ENCODE data around the gene EPHA6. TPM values are rescaled to one million over a fixed set of nuclear protein-coding genes. Genes with fewer than 3 reads are reported as not detected.

Gene EPHA6
- total and polyA plus RNA-seq, 2 donors (not counting 1 experiment from before 2014, with no cell fraction given), result not detected

GRCh38 chr3:97656638-97657037 lies 842.2 kb downstream of the EPHA6 start:
- H3K27ac ChIP-seq (ENCODE audit: low read length in 2 of 2), result no peak overlapping the region
- no peak for DNase-seq
- no peaks in the 10 kb centered on the region for H4K20me1 ChIP-seq (ENCODE audit: control insufficient read depth, insufficient read depth, low read length, poor library complexity, severe bottlenecking)
- H3K4me2 ChIP-seq (replicated peaks; ENCODE audit: low read depth, low read length, poor library complexity, severe bottlenecking), result no peak overlapping the region
- POLR2A ChIA-PET, result no interaction called here
- no peaks in the 10 kb centered on the region for H3K36me3 ChIP-seq (replicated peaks in 1 of 2; ENCODE audit: control extremely low read depth in 1 of 2, control insufficient read depth in 1 of 2, extremely low read depth in 1 of 2, insufficient read depth in 2 of 2, low read length in 1 of 2)
- no peaks in the 10 kb centered on the region for H3K4me1 Mint-ChIP-seq
- CTCF ChIA-PET, result no interaction called here
- no peak overlapping the region for H3K4me3 ChIP-seq (ENCODE audit: control extremely low read depth in 1 of 5, extremely low read depth in 1 of 5, insufficient read depth in 1 of 5, low read depth in 2 of 5, low read length in 4 of 5)
- no peaks in the 10 kb centered on the region for H3K79me2 ChIP-seq (ENCODE audit: control insufficient read depth, insufficient read depth, low read length)
- H2AFZ ChIP-seq (ENCODE audit: insufficient read depth, low read depth, low read length, poor library complexity, severe bottlenecking), result no peak overlapping the region
- no peak for ATAC-seq (ENCODE audit: low read depth)
- H3K27ac Mint-ChIP-seq, result no peak overlapping the region
- no peak overlapping the region for H3K4me3 Mint-ChIP-seq
- H3K9ac ChIP-seq (ENCODE audit: low read length), result no peak overlapping the region
- TF ChIP-seq CTCF (IDR thresholded peaks at IDR 0.05), result no peak
- no peaks in the 10 kb centered on the region for H3K27me3 Mint-ChIP-seq
- H3K9me3 Mint-ChIP-seq (ENCODE audit: insufficient read depth), result no peaks in the 10 kb centered on the region
- no peaks in the 10 kb centered on the region for H3K27me3 ChIP-seq (replicated peaks in 1 of 4; ENCODE audit: control extremely low read depth in 1 of 4, control insufficient read depth in 3 of 4, insufficient read depth in 4 of 4, low read length in 3 of 4)
- intact Hi-C loops (cut with micrococcal nuclease), result no loop called here
- H3K9me3 ChIP-seq (ENCODE audit: control extremely low read depth in 1 of 3, control insufficient read depth in 2 of 3, insufficient read depth in 1 of 3, low read length in 2 of 3), result no peaks in the 10 kb centered on the region
- H3K4me1 ChIP-seq (ENCODE audit: control insufficient read depth in 2 of 2, insufficient read depth in 2 of 2, low read length in 2 of 2), result no peaks in the 10 kb centered on the region

- WGBS (ENCODE audit: insufficient coverage), result no CpG with 5 or more reads among the region's 3 CpGs
- DNase-seq, result no peak
- H3K4me1 Mint-ChIP-seq, result no peaks in the 10 kb centered on the region
- H3K9me3 Mint-ChIP-seq (ENCODE audit: insufficient read depth), result no peaks in the 10 kb centered on the region
- no peaks in the 10 kb centered on the region for H3K36me3 ChIP-seq (replicated peaks in 1 of 2; ENCODE audit: control extremely low read depth in 1 of 2, control insufficient read depth in 1 of 2, extremely low read depth in 1 of 2, insufficient read depth in 2 of 2, low read length in 1 of 2)
- no peaks in the 10 kb centered on the region for H3K9me3 ChIP-seq (ENCODE audit: control extremely low read depth in 1 of 3, control insufficient read depth in 2 of 3, insufficient read depth in 1 of 3, low read length in 2 of 3)
- no peaks in the 10 kb centered on the region for H3K4me1 ChIP-seq (ENCODE audit: control insufficient read depth in 2 of 2, insufficient read depth in 2 of 2, low read length in 2 of 2)
- H4K20me1 ChIP-seq (ENCODE audit: control insufficient read depth, insufficient read depth, low read length, poor library complexity, severe bottlenecking), result no peaks in the 10 kb centered on the region
- H3K9ac ChIP-seq (ENCODE audit: low read length), result no peak overlapping the region
- no peak for ATAC-seq (ENCODE audit: low read depth)
- intact Hi-C loops (cut with micrococcal nuclease), result no loop called here
- no peak overlapping the region for H3K27ac Mint-ChIP-seq
- H3K4me2 ChIP-seq (replicated peaks; ENCODE audit: low read depth, low read length, poor library complexity, severe bottlenecking), result no peak overlapping the region
- no peak for TF ChIP-seq CTCF (IDR thresholded peaks at IDR 0.05)
- no peak for TF ChIP-seq EZH2 (IDR thresholded peaks at IDR 0.05; ENCODE audit: borderline replicate concordance, insufficient read depth, low read depth, low read length, poor library complexity, severe bottlenecking)
- no peaks in the 10 kb centered on the region for H3K79me2 ChIP-seq (ENCODE audit: control insufficient read depth, insufficient read depth, low read length)
- H3K4me3 Mint-ChIP-seq, result no peak overlapping the region
- no peak overlapping the region for H2AFZ ChIP-seq (ENCODE audit: insufficient read depth, low read depth, low read length, poor library complexity, severe bottlenecking)
- POLR2A ChIA-PET, result no interaction called here
- H3K27me3 ChIP-seq (replicated peaks in 1 of 4; ENCODE audit: control extremely low read depth in 1 of 4, control insufficient read depth in 3 of 4, insufficient read depth in 4 of 4, low read length in 3 of 4), result no peaks in the 10 kb centered on the region
- no peaks in the 10 kb centered on the region for H3K27me3 Mint-ChIP-seq
- H3K4me3 ChIP-seq (ENCODE audit: control extremely low read depth in 1 of 5, extremely low read depth in 1 of 5, insufficient read depth in 1 of 5, low read depth in 2 of 5, low read length in 4 of 5), result no peak overlapping the region
- H3K27ac ChIP-seq (ENCODE audit: low read length in 2 of 2), result no peak overlapping the region
- CTCF ChIA-PET, result no interaction called here
Measured at GRCh38 chr3:97658668-97659285, 844.4 kb downstream of the EPHA6 start.

Data from B cell (primary cell).